Urothelium cell line (cell line): ENCODE results near the gene USP5.
A peak's percentile ranks its signal among the peaks of the same experiment; 100 is the strongest.
"Not testable (repeated sequence)": the region's sequence is repeated elsewhere in the genome, so short reads cannot be mapped to it uniquely, and the experiment has no call there.

Source experiments
- DNase-seq: peaks from one replicate; pipeline ENCODE4 v3.0.0; 2011; ENCODE audit warnings: low spot score, mixed read lengths
- FAIRE-seq: peaks from 2 replicates; lab custom pipeline; 2011; peaks lifted over from hg19 to GRCh38; lab: Jason Lieb, UNC

The USP5 gene

DNA sequence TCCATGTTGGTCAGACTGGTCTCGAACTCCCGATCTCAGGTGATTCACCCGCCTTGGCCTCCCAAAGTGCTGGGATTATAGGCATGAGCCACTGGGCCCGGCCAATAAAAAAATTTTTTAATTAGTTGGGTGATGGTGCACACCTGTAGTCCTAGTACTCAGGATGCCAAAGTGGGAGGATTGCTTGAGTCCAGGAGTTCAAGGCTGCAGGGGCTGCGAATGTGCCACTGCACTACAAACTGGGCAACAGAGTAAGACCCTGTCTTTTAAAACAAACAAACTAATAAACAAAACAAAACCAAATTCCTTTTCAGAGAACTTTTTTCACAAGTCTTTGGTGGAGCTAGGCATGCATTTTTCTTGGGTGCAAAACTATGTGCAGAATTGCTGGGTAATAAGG is 31.3 kb downstream of the USP5 start:
- DNase-seq = no peak
- no peak for FAIRE-seq

DNA sequence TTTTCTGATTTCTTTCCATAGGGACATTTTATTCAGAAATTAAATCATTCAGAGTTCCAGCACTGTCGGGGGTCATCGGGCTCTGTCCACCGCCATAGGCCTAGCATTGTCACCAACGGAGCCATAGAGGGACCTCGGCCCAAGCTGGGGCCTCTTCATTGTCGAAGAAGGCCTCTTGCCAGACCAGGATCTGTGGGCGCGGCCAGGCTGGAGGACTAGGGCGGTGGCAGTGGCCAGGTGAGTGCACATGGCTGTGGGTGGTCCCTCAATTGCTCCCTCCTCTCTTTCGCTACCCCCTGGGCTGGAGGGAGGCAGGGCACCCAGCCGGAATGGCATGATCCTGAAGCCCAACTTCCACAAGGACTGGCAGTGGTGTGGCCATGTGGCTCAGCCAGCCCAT is 31.7 kb downstream of the USP5 start:
- DNase-seq (no peak), FAIRE-seq (no peak)

DNA sequence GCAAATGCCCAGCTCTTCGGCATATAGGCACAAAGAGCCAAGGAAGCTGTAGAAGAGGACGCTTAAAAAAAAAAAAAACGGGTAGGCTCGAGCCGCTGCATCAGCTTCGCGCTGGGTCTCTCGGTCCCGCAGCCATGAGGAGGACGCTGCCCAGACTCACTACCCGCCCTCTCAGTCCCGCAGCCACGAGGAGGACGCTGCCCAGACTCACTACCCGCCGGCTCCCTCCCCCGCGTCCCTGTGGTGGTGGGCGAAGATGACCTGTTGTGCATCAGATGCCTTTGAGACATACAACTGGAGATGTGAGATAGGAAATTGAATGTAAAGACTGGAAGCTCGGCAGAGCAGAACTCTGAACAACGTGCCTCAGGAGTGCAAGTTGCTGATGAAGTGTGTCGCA is 32.6 kb downstream of the USP5 start:
- no peak for FAIRE-seq
- no peak for DNase-seq

DNA sequence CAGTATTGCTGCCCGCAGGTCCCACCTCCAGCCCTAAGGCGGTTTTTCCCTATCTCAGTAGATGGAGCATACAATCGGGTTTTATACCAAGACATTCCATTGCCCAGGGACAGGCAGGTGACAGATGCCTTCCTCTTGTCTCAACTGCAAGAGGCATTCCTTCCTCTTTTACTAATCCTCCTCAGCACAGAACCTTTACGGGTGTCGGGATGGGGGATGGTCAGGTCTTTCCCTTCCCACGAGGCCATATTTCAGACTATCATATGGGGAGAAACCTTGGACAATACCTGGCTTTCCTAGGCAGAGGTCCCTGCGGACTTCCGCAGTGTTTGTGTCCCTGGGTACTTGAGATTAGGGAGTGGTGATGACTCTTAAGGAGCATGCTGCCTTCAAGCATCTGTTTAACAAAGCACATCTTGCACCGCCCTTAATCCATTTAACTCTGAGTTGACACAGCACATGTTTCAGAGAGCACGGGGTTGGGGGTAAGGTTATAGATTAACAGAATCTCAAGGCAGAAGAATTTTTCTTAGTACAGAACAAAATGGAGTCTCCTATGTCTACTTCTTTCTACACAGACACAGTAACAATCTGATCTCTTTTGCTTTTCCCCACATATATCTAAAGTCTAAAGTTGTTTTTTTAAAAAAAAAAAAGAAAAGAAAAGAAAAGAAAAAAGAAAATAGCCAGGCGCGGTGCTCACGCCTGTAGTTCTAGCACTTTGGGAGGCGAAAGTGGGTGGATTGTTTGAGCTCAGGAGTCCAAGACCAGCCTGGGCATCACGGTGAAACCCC is 34.5 kb downstream of the USP5 start:
- not testable (repeated sequence) for DNase-seq, FAIRE-seq

DNA sequence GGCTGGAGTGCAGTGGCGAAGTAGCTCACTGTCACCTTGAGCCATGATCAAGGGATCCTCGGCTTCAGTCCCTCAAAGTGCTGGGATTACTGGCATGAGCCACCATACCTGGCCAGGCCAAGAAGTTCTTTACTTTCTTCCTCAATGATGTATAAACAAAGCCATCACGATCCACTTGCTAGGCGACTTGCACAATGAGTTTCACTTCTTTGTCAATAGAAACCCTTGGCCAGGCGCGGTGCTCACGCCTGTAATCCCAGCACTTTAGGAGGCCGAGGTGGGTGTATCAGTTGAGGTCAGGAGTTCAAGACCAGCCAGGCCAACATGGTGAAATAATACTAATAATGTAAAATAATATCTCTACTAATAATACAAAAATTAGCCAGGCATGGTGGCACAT is 35.5 kb downstream of the USP5 start:
- FAIRE-seq (no peak), DNase-seq (no peak)

DNA sequence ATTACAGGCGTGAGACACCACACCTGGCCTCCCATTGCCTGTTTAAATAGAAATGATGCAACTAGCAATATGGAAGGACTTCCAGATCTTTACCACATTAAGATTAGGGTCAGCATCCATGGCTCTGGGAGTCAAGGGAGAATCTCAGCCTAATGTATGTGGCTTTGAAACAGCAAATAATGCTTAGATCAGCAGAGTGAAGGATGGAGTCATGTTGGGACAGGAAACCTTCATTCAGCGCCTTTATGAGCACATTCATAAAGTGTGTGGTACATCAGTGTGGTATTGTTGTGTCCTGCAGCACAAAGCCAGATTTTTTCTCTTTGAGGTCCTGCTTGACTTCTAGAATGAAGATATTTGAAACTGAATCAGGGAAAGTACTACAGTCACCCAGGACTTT is 36.4 kb downstream of the USP5 start:
- DNase-seq (no peak), FAIRE-seq (no peak)

DNA sequence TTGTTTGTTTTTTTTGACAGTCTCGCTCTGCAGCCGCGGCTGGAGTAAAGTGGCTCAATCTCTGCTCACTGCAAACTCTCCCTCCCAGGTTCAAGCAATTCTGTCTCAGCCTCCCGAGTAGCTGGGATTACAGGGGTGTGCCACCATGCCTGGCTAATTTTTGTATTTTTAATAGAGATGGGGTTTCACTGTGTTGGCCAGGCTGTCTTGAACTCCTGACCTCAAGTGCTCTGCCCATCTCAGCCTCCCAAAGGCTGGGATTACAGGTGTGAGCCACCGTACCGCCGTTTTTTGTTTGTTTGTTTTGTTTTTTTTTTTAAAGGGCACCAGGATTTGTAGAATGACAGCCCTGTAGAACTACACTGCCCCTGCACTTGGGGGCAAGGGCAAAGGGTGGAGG is 36.8 kb downstream of the USP5 start:
- not testable (repeated sequence) for FAIRE-seq, DNase-seq

DNA sequence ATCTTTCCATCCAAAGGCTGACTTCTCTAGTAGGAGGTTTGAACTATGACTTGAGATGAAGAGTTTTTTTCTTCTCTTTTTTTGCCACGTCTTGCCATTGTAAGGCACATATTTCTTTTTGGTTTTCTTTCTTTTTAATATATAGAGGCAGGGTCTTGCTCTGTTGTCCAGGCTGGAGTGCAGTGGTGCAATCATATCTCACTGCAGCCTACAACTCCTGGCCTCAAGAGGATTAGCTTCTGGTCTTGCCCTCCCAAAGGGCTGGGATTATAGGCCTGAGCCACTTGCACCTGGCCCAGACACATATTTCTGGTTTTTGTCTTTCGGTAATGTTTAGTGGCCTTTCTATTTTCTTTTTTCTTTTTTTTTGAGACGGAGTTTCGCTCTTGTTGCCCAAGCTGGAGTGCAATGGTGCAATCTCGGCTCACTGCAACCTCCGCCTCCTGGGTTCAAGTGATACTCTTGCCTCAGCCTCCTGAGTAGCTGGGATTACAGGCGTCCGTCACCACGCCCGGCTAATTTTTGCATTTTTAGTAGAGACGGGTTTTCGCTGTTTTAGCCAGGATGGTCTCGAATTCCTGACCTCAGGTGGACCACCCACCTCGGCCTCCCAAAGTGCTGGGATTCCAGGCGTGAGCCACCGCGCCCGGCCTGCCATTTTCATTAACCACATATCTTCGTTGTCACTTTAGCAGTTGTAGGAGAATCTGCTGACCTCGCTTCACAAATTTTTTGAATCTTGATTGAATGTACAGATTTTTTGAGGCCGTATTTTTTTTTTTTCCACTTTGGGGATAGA is 38.0 kb downstream of the USP5 start:
- FAIRE-seq, DNase-seq: not testable (repeated sequence)

DNA sequence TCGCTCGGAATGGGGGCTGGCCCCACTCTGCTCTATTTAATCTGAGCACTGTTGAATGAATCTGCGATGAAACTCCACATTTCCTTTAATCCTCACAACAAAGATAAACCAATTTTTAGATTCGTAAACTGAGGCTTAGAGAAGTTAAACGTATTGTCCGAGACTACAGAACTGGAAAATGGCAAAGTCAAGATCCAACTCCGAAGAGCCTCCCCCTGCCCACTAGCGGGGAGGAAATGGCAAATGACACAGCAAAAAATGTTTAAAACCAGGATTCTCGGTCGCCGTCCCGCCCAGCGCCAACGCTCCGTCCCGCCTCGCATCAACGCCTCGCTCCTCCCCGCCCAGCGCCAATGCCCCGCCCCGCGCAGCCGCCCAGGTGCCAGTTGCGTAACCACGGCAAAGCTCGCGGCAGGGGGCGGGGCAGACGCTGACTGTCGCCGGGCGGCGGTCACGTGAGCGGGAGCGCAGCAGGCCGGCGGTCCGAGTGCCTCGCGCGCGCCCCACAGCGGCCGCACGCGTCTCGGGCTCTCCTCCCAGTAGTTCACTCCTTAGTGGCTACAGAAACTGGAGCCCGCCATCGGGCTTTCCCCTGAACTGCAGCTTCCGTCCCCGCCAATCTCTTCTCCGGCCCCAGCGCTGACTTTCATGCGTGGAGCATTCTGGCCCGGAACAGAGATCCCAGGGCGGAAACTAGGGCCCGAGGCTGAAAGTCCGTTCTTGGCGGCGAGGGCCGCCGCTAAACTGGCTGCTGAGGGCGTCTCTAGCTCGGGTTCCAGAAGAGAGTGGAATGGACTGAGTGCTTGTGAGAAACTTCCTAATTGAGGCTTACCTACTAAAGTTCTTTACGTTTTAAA is 39.1 kb downstream of the USP5 start:
- FAIRE-seq (peak; percentile 90), DNase-seq (peak; percentile 99)

DNA sequence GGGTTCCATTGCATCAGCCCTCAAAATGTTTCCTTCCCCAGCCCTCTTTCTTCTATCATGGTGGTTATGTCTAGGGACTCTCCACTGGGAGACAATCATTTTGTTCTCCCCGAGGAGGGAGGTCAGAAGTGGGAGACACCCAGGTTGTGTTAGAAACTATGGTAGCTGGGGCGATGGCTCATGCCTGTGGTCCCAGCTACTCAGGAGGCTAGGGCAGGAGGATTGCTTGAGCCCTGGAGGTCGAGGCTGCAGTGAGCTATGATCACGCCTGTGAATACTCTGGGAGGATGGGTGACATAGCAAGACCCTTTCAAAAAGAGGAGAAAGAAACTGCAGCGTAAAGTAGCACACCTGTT is 39.7 kb downstream of the USP5 start:
- no peak for FAIRE-seq
- no peak for DNase-seq

DNA sequence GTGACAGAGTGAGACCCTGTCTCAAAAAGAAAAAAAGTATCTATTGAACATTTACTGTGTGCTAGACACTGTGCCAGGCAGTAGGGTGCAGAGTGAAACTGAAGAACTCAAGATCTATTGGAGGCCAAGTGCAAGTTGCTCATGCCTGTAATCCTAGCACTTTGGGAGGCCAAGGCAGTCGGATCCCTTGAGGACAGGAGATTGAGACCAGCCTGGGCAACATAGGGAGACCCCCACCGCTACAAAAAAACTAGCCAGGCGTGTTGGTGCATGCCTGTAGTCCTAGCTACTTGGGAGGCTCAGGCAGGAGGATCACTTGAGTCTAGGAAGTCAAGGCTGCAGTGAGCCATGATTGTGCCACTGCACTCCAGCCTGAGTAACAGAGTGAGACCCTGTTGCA is 40.7 kb downstream of the USP5 start:
- not testable (repeated sequence) for DNase-seq, FAIRE-seq

DNA sequence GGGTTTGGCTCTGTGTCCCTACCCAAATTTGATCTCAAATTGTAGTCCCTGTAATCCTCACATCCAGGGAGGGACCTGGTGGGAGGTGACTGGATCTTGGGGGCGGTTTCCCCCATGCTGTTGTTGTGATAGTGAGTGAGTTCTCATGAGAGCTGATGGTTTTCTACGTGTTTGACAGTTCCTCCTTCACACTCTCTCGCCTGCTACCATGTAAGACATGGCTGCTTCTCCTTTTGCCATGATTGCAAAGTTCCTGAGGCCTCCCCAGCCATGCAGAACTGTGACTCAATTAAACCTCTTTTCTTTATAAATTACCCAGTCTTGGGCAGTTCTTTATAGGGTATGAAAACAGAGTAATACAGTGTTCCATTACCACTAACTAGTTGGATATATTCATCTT is 42.4 kb downstream of the USP5 start:
- no peak for DNase-seq
- FAIRE-seq = no peak

DNA sequence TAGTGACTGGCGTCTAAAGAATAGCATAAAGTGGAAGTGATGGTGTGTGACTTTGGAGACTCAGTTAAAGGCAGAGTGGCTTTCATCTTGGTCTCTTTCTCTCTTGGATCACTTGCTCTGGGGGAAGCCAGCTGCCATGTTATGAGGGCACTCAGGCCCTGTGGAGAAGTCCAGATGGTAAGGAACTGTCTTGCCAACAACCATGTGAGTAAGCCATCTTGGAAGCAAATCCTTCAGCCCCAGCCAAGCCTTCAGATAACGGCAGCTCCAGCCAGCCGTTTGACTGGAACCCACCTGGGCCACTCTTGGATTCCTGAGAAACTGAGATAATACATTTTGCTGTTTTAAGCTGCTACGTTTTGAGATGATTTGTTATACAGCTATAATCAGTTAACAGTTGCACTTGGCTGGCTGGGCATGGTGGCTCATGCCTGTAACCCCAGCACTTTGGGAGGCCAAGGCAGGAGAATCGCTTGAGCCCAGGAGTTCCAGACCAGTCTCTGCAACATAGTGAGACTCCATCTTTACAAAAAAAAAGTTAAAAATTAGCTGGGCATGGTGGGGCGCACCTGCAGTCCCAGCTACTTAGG is 45.0 kb downstream of the USP5 start:
- no peak for DNase-seq
- no peak for FAIRE-seq

DNA sequence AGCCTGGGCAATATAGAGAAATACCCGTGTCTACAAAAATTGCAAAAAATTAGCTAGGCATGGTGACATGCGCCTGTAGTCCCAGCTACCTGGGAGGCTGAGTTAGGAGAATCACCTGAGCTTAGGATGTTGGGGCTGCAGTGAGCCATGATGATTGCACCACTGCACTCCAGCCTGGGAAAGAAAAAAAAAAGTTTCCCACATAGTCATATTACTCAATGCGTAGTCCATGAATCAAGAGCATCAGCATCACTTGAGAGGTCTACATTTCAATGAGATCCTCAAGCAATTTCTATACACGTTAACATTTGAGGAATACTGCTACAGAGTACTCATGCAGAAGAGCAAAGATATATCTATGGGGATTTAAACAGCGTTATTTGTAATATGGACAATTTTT is 47.5 kb downstream of the USP5 start:
- DNase-seq (no peak), FAIRE-seq (no peak)

DNA sequence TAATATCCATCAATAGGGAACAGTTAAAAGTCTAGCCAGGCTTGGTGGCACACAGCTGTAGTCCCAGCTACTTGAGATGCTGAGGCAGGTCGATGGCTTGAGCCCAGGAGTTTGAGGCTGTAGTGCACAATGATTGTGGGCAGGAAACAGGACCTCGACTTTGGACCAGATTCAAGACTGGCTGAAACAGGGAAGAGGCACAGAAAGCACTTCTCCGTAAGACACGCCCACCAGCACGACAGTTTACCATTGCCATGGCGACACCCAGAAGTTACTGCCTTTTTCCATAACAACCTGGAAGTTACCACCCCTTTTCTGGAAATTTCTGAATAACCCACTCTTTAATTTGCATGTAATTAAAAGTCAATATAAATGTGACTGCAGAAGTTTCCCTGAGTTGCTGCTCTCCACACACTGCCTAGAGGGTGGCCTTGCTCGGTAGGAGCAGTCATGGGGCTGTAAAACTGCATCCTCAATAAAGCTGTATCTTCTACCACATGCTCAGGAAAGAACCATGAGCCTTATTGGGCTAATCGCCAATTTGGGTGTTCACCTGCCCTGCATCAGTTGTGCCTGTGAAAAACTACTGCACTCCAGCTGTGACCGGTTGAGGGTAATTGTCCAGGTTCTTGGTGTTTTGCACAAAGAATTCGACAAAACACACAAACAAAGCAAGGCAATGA is 48.0 kb downstream of the USP5 start:
- FAIRE-seq = no peak
- DNase-seq = no peak

DNA sequence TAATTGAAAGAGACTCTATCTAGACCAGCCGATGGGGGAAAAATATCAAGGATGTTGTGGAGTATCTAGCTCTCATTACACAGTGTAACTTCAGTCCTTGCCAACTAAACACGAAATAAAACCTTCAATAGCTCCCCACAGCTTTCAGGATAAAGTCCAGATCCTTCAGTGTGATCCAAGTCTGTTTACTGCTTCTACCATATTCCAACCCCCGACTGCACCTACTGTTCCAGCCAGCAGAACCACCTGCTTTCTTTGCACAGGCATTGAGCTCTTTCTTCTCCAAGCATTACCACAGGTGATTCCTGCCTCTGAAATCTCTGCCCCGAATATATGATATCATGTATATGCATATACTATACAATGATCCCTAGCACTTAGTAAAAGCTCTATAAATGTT is 50.5 kb downstream of the USP5 start:
- FAIRE-seq (no peak), DNase-seq (no peak)

DNA sequence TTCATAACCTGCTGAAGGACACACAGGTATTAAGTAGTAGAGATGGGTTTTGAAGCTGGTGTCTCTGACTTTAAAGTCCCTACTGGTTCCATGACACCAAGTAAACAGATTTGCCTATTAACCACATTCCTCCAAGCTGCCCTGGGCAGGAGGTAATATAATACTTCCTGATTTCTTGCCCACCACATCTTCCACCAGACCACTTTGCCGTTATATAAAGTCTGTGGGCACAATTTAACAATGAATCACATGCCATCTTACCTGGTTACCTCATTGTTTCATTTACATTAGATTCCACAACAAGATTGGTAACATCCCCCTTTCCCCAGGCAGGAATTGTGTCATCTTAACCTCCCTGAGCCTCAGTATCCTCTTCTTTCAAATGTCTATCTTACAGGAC is 51.8 kb downstream of the USP5 start:
- DNase-seq (no peak), FAIRE-seq (no peak)

DNA sequence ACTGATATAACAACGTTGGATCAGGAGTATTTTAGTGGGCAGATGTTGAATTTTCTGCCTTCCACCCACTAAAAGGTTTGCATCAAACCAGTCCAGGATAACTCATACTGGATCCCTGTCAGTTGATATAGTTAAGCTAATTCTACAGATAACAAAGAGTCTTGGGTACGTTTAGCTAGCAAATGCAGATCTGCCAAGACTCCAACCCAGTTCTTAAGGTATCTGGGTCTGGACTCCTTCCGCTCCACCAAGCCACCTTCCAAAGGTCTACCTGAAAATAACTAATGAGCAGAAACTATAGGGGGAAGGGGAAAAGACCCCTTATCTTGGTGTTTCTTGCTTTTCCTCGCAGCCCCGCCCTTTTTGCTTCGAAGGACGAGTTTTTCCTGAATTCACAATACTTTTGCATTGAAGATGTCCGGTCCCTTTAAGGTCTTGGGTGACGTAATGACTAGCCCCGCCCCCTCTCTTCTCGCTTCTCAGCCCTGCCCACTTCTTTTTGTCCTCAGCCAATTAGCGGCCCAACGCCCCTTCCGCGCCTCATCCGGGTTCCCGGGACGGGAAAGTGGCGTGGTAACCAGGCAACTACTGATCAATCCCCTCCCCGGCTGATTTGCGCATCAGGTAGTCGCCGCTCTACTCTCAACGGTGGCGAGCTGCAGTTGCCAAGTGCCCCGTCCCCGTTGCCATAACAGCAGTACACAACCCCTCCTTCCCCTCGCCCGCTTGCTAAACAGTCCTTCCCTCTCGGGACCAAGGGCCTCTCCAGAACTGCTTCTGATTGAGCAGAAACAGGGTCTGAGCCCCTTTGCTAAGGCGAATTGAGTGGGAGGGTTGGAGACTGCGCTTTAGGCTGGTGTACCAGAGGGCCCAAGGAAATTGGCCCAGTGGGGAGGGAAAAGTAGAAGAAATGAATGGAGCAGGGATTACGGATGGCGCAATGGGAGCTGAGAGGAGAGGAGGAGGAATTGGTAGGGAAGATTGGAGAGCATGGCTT is 52.6 kb downstream of the USP5 start, which contains the start of gene LRRC23:
Gene LRRC23, plus strand, starts transcription at position 543 of the 997 bp plus-strand sequence. CDS start 812 bp downstream, outside the sequence.
- FAIRE-seq (peak; percentile 95), DNase-seq (peak; percentile 97)

DNA sequence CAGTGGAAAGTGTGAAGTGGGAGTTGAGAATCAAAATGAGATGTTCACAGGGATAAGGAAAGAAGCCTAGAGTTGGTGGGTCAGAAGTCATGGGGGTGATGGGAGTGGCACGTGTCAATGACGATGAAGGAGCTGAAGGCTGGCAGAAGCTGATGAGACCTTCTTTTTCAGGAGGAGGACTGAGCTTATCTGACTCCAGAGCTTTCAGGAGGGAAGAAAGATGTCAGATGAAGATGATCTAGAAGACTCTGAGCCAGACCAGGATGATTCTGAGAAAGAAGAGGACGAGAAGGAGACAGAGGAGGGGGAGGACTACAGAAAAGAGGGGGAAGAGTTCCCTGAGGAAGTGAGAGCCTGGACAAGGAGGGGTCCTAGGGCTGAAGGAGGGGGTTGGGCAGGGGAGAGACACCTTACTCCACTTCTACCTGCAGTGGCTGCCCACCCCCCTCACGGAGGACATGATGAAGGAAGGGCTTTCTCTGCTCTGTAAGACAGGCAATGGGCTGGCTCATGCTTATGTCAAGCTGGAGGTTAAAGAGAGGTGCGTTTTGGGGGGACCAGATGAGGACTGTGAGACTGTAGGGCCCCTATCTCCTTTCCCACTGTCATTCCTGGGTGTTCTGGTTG is 53.6 kb downstream of the USP5 start:
- FAIRE-seq (no peak), DNase-seq (no peak)
